ENCODE measurements around the gene TTLL9.

DNA sequence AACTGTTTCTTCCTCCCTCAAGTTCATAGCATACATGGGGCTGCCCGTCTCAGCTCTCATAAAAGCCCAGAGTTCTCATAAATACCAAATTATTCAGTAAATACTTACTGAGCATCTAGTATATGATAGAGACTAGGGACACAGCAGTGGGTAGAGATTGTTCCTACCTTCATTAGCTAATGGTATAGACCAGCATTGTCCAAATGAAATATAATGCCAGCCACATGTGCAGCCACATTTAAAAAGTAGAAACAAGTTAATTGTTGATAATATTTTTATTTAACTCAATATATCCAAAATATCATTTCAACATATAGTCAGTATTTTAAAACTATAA, 1.2 kb downstream of the TTLL9 start:
- TF ChIP-seq, protein P1, sequence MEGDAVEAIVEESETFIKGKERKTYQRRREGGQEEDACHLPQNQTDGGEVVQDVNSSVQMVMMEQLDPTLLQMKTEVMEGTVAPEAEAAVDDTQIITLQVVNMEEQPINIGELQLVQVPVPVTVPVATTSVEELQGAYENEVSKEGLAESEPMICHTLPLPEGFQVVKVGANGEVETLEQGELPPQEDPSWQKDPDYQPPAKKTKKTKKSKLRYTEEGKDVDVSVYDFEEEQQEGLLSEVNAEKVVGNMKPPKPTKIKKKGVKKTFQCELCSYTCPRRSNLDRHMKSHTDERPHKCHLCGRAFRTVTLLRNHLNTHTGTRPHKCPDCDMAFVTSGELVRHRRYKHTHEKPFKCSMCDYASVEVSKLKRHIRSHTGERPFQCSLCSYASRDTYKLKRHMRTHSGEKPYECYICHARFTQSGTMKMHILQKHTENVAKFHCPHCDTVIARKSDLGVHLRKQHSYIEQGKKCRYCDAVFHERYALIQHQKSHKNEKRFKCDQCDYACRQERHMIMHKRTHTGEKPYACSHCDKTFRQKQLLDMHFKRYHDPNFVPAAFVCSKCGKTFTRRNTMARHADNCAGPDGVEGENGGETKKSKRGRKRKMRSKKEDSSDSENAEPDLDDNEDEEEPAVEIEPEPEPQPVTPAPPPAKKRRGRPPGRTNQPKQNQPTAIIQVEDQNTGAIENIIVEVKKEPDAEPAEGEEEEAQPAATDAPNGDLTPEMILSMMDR (IDR thresholded peaks at IDR 0.05) = no peak
- no peak for TF ChIP-seq POLR2A (IDR thresholded peaks at IDR 0.05)

All from adrenal gland (tissue), 5 donors.